ENCODE data around the gene NPS.

Gene NPS

DNA sequence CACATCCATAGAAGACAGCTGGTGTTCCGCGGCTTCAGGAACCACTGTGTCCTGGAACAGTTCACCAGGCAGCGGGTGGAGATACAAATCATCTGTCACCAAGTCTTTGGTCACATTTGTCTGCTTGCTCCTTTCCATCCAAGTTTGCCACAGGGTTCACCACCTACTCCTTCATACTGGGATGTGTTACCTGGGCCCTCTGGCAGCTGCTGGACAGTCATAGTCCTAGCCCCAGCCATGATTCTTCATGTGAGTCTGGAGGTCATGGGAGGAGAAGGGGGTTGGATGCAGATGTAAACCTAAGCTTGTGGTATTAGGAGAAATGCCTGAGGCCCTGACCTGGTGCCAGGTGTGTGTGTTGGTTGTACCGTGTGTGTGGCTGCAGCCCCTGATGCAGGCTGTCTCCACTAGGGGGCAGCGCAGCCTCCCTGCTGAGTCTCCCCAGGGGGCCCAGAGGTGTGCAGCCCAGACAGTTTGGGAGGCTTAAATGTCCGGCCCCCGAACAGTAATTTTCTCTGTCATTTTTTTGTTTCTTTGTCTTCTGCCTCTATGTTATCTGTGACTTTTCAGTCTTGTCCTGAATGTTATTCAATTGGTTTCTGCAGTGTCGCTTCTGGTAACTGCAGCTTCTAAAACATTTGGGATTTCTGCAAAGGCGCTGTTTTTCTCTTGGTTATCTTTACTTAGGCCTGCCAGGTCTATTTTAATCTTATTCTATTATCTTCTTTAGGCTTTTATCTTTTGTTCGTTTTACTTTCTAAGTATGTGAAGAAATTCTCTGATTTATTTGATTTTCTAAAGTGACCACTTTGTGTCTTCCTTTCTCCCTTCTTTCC lies 14.8 kb downstream of the NPS start:
- no peak for DNase-seq

DNA sequence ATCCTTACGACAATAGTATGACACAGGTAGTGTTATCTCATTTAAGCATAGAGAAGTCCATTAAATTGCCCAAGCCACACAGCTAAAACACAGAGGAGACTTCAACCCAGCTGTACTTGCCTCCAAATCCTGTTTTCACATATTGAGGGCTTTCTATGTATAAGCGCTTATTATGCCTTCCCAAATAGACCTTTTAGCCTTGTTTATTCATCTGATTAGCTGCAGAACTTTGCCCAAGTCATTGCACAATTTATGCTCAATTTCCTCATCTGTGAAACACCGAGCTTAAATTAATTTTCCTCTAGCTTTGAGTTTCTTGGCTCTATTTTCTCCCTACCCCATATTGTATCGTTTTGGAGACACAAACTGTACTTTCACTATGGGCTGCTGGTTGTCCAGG lies 15.5 kb downstream of the NPS start:
- no peak for DNase-seq

DNA sequence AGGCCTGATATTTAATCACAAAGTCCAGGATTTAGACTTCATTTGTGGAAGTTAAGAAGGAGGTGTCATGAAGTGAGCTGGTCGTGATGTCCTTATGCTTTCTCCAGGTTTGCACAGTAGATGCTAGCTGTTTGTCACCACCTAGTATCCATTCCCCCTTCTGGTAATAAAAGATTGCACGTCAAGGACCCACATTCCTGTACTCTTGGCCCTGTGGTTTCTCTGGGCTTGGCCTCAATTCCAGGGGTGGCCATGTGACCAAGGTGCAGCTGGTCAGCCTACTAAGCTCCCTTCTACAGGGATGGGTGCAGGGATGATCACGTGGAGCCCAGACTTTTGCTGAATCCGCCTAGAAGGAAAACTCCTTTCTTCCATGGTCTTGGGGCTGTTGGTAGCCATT lies 16.5 kb downstream of the NPS start:
- no peak for DNase-seq

DNA sequence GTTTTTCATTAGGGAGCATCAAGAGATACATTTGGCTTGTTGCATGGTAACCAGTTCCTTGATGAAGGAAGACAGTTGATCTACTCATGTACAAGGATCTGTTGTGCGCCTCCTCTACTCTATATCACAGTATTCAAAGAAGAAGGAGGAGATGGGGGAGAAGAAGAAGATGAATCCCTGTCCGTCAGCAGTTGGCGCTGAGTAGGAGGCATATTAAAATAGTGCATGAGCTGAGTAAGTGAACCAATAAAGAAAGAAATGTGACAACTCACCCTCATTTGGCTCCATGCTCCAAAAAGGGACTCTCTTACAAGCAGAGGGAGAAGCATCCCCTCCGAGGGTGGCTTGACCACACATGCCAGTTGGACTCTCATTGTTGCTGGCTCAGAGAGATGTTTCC lies 20.1 kb downstream of the NPS start:
- no peak for DNase-seq

DNA sequence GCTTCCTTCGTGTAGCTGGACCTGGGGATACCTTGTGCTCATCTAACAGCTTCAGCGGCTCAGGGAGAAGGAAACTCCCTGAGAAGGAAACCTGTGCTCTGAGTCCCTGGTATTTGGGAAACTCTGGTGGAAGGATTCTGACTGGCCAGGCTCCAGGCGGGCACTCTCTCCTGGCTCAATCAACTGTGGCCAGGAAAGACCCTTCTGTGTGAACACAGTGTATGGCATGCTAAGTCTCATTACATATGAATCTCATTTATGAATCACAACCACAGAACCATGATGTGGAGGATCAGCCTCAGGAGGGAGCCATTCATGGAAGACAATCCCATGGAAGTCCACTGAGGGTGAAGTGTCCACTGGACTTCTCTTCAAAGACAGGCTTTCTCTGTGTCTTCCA lies 20.9 kb downstream of the NPS start:
- DNase-seq: no peak

DNA sequence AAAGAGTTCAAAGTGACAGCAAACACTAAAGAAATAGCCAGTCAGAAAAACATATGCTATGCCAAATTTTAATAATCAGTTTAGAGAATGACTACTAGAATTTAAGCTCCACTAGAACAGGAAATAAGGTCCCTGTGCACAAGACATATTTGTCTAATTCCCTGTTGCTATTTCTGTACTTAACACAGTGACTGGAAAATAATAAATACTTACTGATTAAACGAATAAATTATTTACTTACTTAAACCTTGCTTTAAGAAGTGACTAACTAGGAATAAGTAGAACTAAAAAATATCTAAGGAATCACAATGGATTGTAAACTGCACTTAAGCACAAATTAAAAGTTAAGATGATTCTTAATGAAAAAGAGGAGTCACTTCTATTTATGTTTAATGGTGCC lies 22.3 kb downstream of the NPS start:
- no peak for DNase-seq

DNA sequence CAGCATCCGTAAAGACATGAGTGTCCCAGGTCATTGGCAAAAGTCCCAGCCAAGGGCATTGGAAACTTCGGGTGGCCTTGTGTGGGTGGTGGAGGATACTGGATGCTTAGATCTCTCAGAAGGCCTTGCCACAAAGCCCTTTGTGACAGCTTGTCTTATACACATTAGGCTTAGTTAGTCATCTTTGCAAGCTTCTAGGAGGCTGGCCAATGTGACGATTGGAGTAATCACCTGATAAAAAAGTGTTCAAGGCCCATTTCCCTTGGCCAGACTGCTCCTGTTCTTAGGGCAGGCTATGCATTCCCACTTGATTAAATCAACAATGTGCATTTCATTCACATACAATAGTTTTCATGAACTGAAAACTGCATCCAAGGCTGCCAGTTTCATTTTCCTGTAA lies 26.9 kb downstream of the NPS start:
- no peak for DNase-seq

DNA sequence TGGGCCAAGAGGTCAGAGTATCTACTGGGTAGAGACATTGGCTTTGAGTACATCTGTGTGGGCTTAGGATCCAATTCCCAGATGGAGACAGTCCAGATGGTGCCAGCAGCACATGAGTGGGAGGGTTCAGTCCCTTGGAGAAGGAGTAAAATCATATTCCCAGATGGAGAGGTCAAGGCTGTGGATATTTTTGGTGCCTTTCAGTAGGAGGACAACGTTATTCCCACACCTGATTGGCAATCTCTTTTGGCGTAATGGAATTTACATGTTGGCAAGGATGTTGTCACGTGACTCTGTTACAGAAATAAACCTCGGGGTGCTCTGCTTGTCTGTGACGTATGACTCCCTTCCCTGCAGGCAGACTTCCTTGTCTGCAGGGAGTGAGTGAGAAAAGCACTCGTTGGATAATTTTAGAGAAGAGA lies 27.6 kb downstream of the NPS start:
- no peak for DNase-seq

DNA sequence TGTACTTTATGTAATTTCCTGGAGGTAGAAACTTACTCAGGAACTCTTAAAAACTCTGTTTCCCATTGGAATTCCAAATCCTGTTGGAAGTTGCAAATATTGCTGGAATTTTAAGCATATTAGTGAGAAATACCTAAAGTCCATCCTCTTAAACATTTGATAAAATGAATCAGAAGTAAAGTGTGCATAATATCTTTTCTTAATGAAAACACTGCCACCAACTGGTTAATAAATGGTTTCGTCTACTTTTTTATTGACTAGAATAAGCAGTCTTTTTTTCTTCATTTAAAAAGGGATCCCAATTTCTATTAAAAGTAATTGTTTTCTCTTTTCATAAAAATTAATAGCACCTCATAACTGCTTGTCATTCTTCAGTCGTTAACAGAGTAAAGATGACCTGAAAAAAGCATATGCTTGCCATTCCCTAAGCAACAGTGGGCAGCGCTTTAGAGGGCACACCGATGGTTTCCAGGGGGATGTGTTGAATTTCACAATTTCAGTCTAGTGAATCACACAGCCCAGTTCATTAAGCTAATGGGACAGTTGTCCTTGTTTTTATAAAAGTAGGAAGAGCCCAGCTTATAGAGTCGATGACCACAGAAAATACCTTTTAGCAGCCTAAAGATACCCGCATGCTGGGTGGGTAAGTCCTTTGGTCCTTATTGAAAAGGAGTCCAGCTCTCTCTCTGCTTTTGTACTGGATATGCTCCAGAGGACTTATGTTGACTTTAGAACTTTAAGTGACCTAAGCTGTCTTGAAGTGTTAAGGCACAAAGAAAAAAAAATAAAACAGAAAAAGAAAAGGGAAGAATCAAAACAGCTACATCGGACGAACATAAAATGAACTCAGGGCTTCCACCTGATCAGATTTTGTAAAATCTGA lies 28.5 kb downstream of the NPS start:
- DNase-seq: no peak

DNA sequence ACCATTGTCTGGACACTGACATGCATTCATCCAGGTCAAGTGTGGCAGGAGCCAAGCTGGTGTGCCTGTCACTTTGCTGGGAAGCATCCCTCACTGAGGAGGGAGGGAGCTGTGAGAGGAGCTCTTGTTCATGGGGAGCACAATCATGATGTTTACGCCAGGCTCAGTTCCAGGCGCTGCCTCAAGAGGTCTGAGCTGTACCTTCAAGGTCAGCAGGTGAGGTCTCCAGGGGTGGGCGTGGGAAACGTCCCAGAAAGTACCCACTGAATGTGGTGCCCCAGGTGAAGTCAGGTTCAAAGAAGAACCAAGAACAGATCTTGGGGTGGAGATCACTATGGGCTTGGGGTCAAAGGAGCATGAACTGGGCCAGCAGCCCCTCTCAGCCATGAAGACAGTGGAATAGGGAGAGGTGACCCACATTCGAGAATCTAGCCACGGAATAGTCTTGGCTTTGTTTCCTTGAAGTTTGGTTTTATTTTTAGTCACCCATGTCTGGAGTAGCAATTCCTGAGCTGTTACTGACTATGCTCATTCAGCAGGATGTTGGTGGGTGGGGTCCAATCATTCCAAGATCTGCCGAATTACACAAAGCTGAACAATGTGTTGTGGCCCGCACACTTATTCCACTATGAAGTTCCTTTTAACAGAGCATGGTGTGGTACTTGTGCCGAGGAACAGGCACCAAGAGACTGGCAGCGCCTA lies 29.3 kb downstream of the NPS start:
- no peak for DNase-seq

DNA sequence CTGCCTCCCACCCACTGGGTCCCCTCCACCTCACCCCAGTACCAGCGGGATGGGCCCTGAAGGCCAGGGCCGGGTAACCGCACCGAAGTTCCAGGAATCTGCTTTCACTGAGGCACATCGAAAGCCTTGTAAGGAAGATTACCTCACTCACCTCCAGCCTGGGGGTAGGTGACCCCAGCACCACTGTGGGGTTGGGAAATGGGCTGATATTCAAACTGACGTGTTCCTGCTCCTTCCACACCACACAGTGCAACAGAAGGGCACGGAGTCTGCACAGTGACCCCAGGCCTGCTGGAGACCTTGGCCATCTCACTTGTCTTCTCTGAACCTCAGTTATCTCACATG lies 29.8 kb downstream of the NPS start:
- no peak for DNase-seq

DNA sequence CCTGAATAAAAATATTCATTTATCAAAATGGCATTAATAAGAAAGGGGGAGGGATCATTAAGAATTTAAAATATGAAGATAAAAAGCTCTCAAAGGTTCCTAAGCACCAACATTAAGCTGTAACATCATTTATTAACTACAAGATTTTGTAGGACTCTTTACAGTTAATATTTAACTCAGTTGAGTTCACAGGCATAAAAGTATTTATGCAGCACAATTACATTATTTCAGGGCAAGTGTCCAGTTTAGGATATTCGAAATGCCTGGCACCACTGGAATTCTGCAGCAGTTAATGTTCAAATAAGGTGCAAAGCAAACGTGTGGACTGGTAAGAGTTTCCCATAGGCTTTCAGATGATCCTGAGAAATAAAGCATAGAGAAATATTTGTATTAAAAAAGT lies 30.5 kb downstream of the NPS start:
- DNase-seq: no peak

DNA sequence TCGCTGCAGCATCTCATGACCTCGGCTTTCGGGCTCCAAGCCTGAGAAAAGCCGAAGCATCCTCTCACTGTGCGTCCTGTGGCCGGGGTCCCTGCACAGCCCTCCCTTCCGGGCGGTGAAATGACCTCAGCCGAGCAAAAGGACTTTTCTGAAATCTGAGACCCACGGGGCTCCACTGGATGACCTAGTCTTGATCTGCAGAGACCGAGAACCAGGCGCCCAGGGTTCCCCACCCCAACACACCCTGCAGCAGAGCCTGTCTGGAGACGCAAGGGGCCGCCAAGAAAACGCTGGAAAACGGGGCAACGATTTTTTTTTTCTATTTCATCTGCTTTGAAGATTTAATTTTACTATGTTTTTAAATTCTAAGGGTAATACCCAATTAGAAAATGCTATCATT lies 31.7 kb downstream of the NPS start:
- no peak for DNase-seq

DNA sequence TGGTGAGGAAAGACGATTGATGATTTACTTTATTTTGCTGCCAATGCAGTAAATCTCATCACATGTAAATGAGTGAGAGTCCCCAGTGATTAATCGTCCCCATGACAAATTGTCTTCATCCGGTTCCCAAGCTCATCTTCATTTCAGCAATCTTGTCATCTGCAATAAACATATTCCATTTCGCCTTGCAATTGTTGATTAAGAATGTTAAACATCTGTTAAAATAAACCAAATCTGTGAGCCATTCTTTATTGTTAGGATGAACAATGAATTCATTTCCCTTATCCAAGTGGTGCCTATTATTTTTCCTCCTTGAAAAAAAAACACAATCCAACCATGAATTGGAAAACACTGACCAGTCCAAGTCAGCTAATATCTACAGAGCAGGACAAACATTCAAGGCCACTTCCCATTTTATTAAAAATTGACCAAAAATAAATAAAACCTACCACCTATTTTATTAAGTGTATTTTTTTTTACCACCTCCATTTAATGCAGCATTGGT lies 36.5 kb downstream of the NPS start:
- no peak for DNase-seq

DNA sequence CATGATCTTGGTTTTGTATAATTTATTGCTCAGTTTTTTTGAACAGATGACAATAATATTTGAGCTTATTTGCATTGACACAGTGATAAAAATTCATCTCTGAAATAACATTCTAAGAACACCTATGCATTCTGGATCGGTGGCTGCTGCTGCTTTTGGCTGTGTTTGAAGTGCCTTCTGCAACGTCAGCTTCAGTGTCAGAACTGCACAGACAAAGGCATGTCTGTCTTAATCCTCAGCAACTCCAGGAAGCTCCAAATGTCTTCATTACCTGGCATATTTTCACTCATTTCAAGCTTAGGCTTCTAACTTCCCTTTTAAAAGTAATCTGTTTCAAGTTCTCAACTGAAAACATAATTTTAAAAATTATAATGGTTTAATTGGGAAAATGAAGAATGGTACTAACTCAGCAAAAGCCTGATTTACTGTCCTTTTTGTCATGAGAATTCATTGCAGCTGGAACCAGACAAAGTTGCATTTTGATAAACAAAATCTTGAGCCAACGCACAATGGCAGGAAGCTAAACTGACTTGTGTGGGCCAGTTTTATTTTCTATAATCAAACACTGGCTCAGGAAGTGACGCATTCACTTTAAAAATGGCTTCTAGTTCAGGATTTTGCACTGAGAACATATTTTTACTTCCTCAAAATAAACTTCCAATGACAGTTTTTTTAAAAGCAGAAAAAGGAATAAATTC lies 38.7 kb downstream of the NPS start:
- no peak for DNase-seq

DNA sequence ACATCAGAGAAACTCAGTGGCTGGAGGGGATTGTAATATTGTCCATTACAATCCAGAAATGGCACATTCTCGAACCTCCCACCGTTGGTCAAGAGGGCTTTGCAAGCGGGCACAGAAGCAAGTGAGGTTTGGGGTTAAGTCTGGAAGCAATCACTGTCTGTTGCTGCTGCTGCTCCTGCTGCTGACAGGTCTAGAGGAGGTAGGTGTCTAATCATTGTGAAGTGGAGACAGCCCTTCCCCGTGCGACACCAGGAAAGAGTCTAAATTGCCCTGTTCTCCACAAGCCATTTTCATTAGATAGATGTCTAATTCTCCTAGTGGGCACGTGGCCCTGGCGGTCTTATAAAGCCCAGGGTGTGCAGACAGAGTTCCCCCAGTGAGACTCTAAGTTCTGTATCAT lies 43.5 kb downstream of the NPS start:
- no peak for DNase-seq

DNA sequence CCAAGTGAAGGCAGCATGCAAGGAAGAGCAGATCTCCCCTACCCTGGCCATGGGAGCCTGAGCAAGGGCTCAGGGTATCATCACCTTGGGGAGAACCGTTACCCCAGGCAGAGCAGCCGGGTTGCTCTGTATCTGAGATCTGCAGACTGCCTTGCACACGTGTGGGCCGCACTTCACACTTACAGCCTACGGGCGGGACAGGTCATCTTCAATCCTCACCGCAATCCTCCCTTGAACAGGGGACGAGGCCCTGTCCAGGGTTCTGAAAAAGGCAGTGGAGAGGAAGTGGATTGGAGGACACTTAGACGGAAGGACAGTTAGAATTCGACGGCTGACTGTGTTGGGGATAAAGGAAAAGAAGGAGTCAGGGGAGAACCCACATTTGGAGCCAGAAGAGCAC lies 51.4 kb downstream of the NPS start:
- DNase-seq: no peak
